Neuron (in vitro differentiated cells): ENCODE measurements around the gene AVPR2.

ENCODE experiments used
- H2AFZ ChIP-seq: one replicate; pipeline ENCODE4 v1.6.1; 2013; ENCODE audit warnings: low read depth, mild to moderate bottlenecking, inconsistent platforms, low read length, moderate library complexity
- H3K27me3 ChIP-seq: one replicate; pipeline ENCODE4 v1.6.1; 2013; ENCODE audit warnings: low read length; ENCODE audit not compliant: insufficient read depth
- H3K36me3 ChIP-seq: one replicate; pipeline ENCODE4 v1.6.1; 2013; ENCODE audit warnings: low read length; ENCODE audit not compliant: insufficient read depth
- H3K4me1 ChIP-seq: one replicate; pipeline ENCODE4 v1.6.1; 2013; ENCODE audit warnings: low read length; ENCODE audit not compliant: insufficient read depth
- H3K4me3 ChIP-seq: 2 replicates; pipeline ENCODE4 v1.5.1; 2013; ENCODE audit warnings: mild to moderate bottlenecking, low read length, moderate library complexity
- H3K9me3 ChIP-seq: one replicate; pipeline ENCODE4 v1.6.1; 2013; ENCODE audit warnings: low read length

The AVPR2 gene

GRCh38 chrX:153938226-153938786 lies 33.8 kb downstream of the AVPR2 start:
- no peaks in the 10 kb centered on the region for H3K36me3 ChIP-seq
- peaks cover 9% of the 10 kb centered on the region for H3K4me1 ChIP-seq
- H3K27me3 ChIP-seq, result peaks cover 5% of the 10 kb centered on the region
- H3K9me3 ChIP-seq, result no peaks in the 10 kb centered on the region
- no peak overlapping the region for H2AFZ ChIP-seq
- H3K4me3 ChIP-seq, result no peak overlapping the region

GRCh38 chrX:153939573-153939972 lies 35.1 kb downstream of the AVPR2 start:
- Histone ChIP-seq H2AFZ (no peak overlapping the region), H3K9me3 (no peaks in the 10 kb centered on the region), H3K4me1 (peaks cover 8% of the 10 kb centered on the region), H3K36me3 (no peaks in the 10 kb centered on the region), H3K27me3 (peaks cover 5% of the 10 kb centered on the region), H3K4me3 (no peak overlapping the region)

GRCh38 chrX:153941336-153942252 lies 37.1 kb downstream of the AVPR2 start:
- Histone ChIP-seq H3K27me3 (peaks cover 7% of the 10 kb centered on the region), H3K9me3 (no peaks in the 10 kb centered on the region), H3K4me3 (no peak overlapping the region), H3K36me3 (no peaks in the 10 kb centered on the region), H2AFZ (no peak overlapping the region), H3K4me1 (peaks cover 10% of the 10 kb centered on the region)

- Histone ChIP-seq H3K36me3 (peaks cover 7% of the 10 kb centered on the region), H2AFZ (no peak within 1 kb of the TSS), H3K9me3 (no peaks in the 10 kb centered on the region), H3K4me3 (no peak within 1 kb of the TSS), H3K4me1 (peaks cover 27% of the 10 kb centered on the region), H3K27me3 (peaks cover 6% of the 10 kb centered on the region)
These were observed 39.8 kb downstream of the AVPR2 start, which contains the start of gene RENBP for GRCh38 chrX:153944140-153944799. Gene RENBP (minus strand): TSS chrX:153944643. CDS start chrX:153944610, 33 bp downstream.

- Histone ChIP-seq H3K36me3 (peaks cover 12% of the 10 kb centered on the region), H3K4me1 (peaks cover 32% of the 10 kb centered on the region), H2AFZ (no peak overlapping the region), H3K9me3 (no peaks in the 10 kb centered on the region), H3K4me3 (no peak overlapping the region), H3K27me3 (peaks cover 6% of the 10 kb centered on the region)
These were observed 40.3 kb downstream of the AVPR2 start for GRCh38 chrX:153944800-153945150.

- H3K4me3 ChIP-seq, result no peak overlapping the region
- peaks cover 25% of the 10 kb centered on the region for H3K36me3 ChIP-seq
- H2AFZ ChIP-seq, result no peak overlapping the region
- H3K27me3 ChIP-seq, result peaks cover 5% of the 10 kb centered on the region
- H3K9me3 ChIP-seq, result no peaks in the 10 kb centered on the region
- peaks cover 33% of the 10 kb centered on the region for H3K4me1 ChIP-seq
These were observed 41.8 kb downstream of the AVPR2 start for GRCh38 chrX:153945956-153946943.

GRCh38 chrX:153947009-153947769 lies 42.7 kb downstream of the AVPR2 start:
- peaks cover 31% of the 10 kb centered on the region for H3K4me1 ChIP-seq
- no peak overlapping the region for H2AFZ ChIP-seq
- H3K9me3 ChIP-seq, result no peaks in the 10 kb centered on the region
- no peak overlapping the region for H3K4me3 ChIP-seq
- peaks cover 33% of the 10 kb centered on the region for H3K36me3 ChIP-seq
- peaks cover 4% of the 10 kb centered on the region for H3K27me3 ChIP-seq

GRCh38 chrX:153948002-153948466 lies 43.6 kb downstream of the AVPR2 start:
- Histone ChIP-seq H3K36me3 (peaks cover 38% of the 10 kb centered on the region), H3K9me3 (no peaks in the 10 kb centered on the region), H3K27me3 (peaks cover 4% of the 10 kb centered on the region), H2AFZ (no peak overlapping the region), H3K4me1 (peaks cover 31% of the 10 kb centered on the region), H3K4me3 (no peak overlapping the region)

GRCh38 chrX:153948847-153949805 lies 44.7 kb downstream of the AVPR2 start:
- Histone ChIP-seq H3K27me3 (peaks cover 4% of the 10 kb centered on the region), H3K4me1 (peaks cover 30% of the 10 kb centered on the region), H3K36me3 (peaks cover 44% of the 10 kb centered on the region), H3K9me3 (no peaks in the 10 kb centered on the region), H3K4me3 (no peak overlapping the region), H2AFZ (no peak overlapping the region)

- peaks cover 25% of the 10 kb centered on the region for H3K4me1 ChIP-seq
- H2AFZ ChIP-seq, result no peak overlapping the region
- H3K9me3 ChIP-seq, result no peaks in the 10 kb centered on the region
- H3K4me3 ChIP-seq, result no peak overlapping the region
- peaks cover 4% of the 10 kb centered on the region for H3K27me3 ChIP-seq
- H3K36me3 ChIP-seq, result peaks cover 50% of the 10 kb centered on the region
These were observed 45.7 kb downstream of the AVPR2 start for GRCh38 chrX:153950127-153950526.

- peaks cover 65% of the 10 kb centered on the region for H3K36me3 ChIP-seq
- no peaks in the 10 kb centered on the region for H3K27me3 ChIP-seq
- H2AFZ ChIP-seq, result no peak overlapping the region
- no peaks in the 10 kb centered on the region for H3K9me3 ChIP-seq
- peaks cover 25% of the 10 kb centered on the region for H3K4me1 ChIP-seq
- H3K4me3 ChIP-seq, result no peak overlapping the region
These were observed 47.4 kb downstream of the AVPR2 start for GRCh38 chrX:153951683-153952372.
